Erythroblast (primary cell): ENCODE measurements around the gene MED28.

ENCODE experiments used
- GATA1 ChIP-seq: IDR thresholded peaks from 2 replicates; pipeline ENCODE4 v1.6.1; 2011; ENCODE audit warnings: low read depth, mild to moderate bottlenecking, control low read depth, low read length, moderate library complexity
- POLR2A ChIP-seq: IDR thresholded peaks from 2 replicates; pipeline ENCODE4 v1.6.1; 2011; ENCODE audit warnings: mild to moderate bottlenecking, low read length

GRCh38 chr4:17665346-17665745 is 50.9 kb downstream of the MED28 start:
- no peak for TF ChIP-seq POLR2A
- no peak for TF ChIP-seq GATA1
